Measurements from ENCODE around the gene DUSP11. TPM values are rescaled to one million over a fixed set of nuclear protein-coding genes. Genes with fewer than 3 reads are reported as not detected.
"Not testable (repeated sequence)": the region's sequence is repeated elsewhere in the genome, so short reads cannot be mapped to it uniquely, and the experiment has no call there.

DUSP11 gene
- total and polyA plus RNA-seq, 4 experiments from 2014 or later = 45.5 to 80.5 (median 53.6) TPM

DNA sequence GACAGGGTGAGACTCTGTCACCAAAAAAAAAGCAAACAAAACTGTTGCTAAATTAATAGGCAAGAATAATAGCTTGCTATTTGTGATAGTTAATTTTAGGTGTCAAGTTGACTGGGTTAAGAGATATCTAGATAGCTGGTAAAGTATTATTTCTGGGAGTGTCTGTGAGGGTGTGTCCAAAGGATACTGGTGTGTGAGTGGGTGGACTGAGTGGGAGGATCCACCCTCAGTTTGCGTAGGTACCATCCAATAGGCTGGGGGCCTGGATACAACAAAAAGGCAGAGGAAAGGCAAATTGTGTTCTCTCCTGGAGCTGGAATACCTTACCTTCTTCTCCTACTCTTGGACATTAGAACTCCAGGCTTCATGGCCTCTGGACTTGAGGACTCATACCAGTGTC lies 15.0 kb downstream of the DUSP11 start:
- H3K4me1 Mint-ChIP-seq = peaks cover 0 to 10% (median 8%) of the 10 kb centered on the region in 4 donors
- peaks cover 66% of the 10 kb centered on the region for H3K36me3 ChIP-seq (ENCODE audit: insufficient read depth, low read length)
- H3K36me3 Mint-ChIP-seq = peaks cover 49 to 79% of the 10 kb centered on the region in 2 donors
- ChIA-PET CTCF (ENCODE audit: partially characterized antibody) (interaction anchor here (1.1 kb wide), 1 partner anchor 11 kb away, joined by 3 read pairs; no protein-coding TSS in a partner anchor), POLR2A (ENCODE audit: partially characterized antibody) (interaction anchor here (0.8 kb wide), 1 partner anchor 28 kb away, joined by 4 read pairs; the partner anchor contains the start of gene TPRKB)
- H3K27me3 Mint-ChIP-seq = no peaks in the 10 kb centered on the region
- no peaks in the 10 kb centered on the region for H3K27me3 ChIP-seq (ENCODE audit: insufficient read depth, low read length)
- no peaks in the 10 kb centered on the region for H3K9me3 ChIP-seq (ENCODE audit: control insufficient read depth in 1 of 2, low read length in 2 of 2)
- no peak overlapping the region for H3K27ac Mint-ChIP-seq
- no peaks in the 10 kb centered on the region for H3K9me3 Mint-ChIP-seq
- H3K4me3 ChIP-seq (ENCODE audit: low read length in 2 of 2) = no peak overlapping the region
- no peaks in the 10 kb centered on the region for H3K4me1 ChIP-seq (ENCODE audit: insufficient read depth, low read length)
- H3K27ac ChIP-seq (ENCODE audit: low read depth, low read length) = no peak overlapping the region
- H3K4me3 Mint-ChIP-seq = no peak overlapping the region
- DNase-seq = no peak
- intact Hi-C loops (cut with micrococcal nuclease) = no loop called here

DNA sequence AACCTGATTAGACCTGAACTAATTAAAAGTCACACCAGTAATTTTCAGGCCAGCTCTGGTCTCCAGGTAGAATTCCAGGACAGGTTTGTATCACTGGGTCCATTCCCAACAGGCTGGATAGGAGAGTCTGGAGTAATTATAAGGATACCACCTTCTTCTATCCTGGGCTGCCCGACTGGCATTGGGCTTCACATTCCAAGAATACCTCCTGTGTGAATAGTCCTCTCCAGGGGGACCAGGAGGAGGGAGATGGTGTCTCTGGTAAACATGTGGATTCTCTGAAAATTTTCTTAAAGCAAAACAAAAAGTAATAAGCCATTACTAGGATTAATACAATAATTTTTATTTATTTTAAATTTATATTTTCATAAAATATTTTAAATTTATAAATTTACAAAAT lies 17.3 kb downstream of the DUSP11 start:
- no peak overlapping the region for H3K27ac ChIP-seq (ENCODE audit: low read depth, low read length)
- ChIA-PET CTCF (ENCODE audit: partially characterized antibody) (no interaction called here), POLR2A (ENCODE audit: partially characterized antibody) (no interaction called here)
- H3K9me3 ChIP-seq (ENCODE audit: control insufficient read depth in 1 of 2, low read length in 2 of 2) = no peaks in the 10 kb centered on the region
- intact Hi-C loops (cut with micrococcal nuclease) = no loop called here
- no peak overlapping the region for H3K27ac Mint-ChIP-seq
- H3K4me3 Mint-ChIP-seq = no peak overlapping the region
- no peaks in the 10 kb centered on the region for H3K9me3 Mint-ChIP-seq
- peaks cover 43 to 79% of the 10 kb centered on the region in 2 donors for H3K36me3 Mint-ChIP-seq
- H3K27me3 Mint-ChIP-seq = no peaks in the 10 kb centered on the region
- H3K4me3 ChIP-seq (ENCODE audit: low read length in 2 of 2) = no peak overlapping the region
- no peaks in the 10 kb centered on the region for H3K4me1 ChIP-seq (ENCODE audit: insufficient read depth, low read length)
- peaks cover 54% of the 10 kb centered on the region for H3K36me3 ChIP-seq (ENCODE audit: insufficient read depth, low read length)
- H3K4me1 Mint-ChIP-seq = peaks cover 0 to 2% (median under 1%) of the 10 kb centered on the region in 4 donors
- no peak for DNase-seq
- H3K27me3 ChIP-seq (ENCODE audit: insufficient read depth, low read length) = no peaks in the 10 kb centered on the region

DNA sequence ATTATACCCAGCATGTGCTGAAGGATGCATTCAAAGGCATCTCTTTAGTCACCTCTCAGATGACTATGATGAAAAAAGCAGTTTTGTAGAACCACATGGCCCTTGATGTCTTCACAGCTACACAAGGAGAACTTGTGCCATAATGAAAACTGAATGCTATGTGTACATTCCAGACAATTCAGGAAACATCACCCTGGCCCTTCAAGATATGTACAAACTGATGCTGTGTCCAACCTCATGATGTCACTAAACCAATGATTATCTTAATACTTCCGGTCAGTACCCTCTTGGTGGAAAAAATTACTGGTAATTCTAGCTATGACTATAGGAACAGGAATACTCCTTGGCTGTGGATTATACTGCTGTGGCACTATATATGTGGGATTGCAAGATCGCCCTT lies 20.0 kb downstream of the DUSP11 start:
- H3K36me3 Mint-ChIP-seq = peaks cover 33 to 76% of the 10 kb centered on the region in 2 donors

DNA sequence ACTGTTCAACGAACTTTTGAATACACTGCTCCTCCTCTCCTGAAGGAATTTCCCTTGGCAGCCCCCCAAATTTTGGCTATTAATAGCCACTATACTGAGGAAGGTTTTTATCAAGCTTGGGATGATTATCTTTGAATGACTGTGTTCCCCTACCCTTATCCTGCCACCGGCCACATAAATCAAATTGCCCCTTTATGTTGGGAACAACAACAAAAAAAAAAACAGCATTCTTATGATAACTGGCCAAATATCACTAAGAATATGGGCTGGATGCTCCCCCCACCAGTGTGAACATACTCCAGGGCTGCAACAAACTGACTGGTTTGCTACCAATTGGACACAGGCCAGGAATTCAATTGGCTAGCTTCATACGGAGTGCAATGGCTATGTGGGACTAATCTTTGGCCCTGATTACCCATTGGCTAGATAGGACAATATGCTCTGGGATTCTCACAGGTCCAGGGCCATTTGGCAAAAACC lies 20.6 kb downstream of the DUSP11 start:
- H3K27ac ChIP-seq (ENCODE audit: low read depth, low read length) = no peak overlapping the region
- POLR2A ChIA-PET (ENCODE audit: partially characterized antibody) = no interaction called here
- Mint-ChIP-seq H3K36me3 (peaks cover 36 to 78% of the 10 kb centered on the region in 2 donors), H3K9me3 (no peaks in the 10 kb centered on the region), H3K4me1 (no peaks in the 10 kb centered on the region), H3K27ac (no peak overlapping the region), H3K4me3 (no peak overlapping the region), H3K27me3 (no peaks in the 10 kb centered on the region)
- intact Hi-C loops (cut with micrococcal nuclease) = no loop called here
- H3K36me3 ChIP-seq (ENCODE audit: insufficient read depth, low read length) = peaks cover 36% of the 10 kb centered on the region
- H3K4me3 ChIP-seq (ENCODE audit: low read length in 2 of 2) = no peak overlapping the region
- no peaks in the 10 kb centered on the region for H3K4me1 ChIP-seq (ENCODE audit: insufficient read depth, low read length)
- CTCF ChIA-PET (ENCODE audit: partially characterized antibody) = no interaction called here
- no peaks in the 10 kb centered on the region for H3K9me3 ChIP-seq (ENCODE audit: control insufficient read depth in 1 of 2, low read length in 2 of 2)
- DNase-seq = no peak
- H3K27me3 ChIP-seq (ENCODE audit: insufficient read depth, low read length) = no peaks in the 10 kb centered on the region

More for the DNA sequence above, 20.0 kb downstream of the DUSP11 start:
- Histone ChIP-seq H3K4me3 (ENCODE audit: low read length in 2 of 2) (no peak overlapping the region), H3K36me3 (ENCODE audit: insufficient read depth, low read length) (peaks cover 41% of the 10 kb centered on the region), H3K27me3 (ENCODE audit: insufficient read depth, low read length) (no peaks in the 10 kb centered on the region), H3K27ac (ENCODE audit: low read depth, low read length) (no peak overlapping the region), H3K9me3 (ENCODE audit: control insufficient read depth in 1 of 2, low read length in 2 of 2) (no peaks in the 10 kb centered on the region), H3K4me1 (ENCODE audit: insufficient read depth, low read length) (no peaks in the 10 kb centered on the region)
- intact Hi-C loops (cut with micrococcal nuclease) = no loop called here
- no peak for DNase-seq
- Mint-ChIP-seq H3K27ac (no peak overlapping the region), H3K4me1 (no peaks in the 10 kb centered on the region), H3K4me3 (no peak overlapping the region), H3K9me3 (no peaks in the 10 kb centered on the region), H3K27me3 (no peaks in the 10 kb centered on the region)
- ChIA-PET POLR2A (ENCODE audit: partially characterized antibody) (no interaction called here), CTCF (ENCODE audit: partially characterized antibody) (no interaction called here)

DNA sequence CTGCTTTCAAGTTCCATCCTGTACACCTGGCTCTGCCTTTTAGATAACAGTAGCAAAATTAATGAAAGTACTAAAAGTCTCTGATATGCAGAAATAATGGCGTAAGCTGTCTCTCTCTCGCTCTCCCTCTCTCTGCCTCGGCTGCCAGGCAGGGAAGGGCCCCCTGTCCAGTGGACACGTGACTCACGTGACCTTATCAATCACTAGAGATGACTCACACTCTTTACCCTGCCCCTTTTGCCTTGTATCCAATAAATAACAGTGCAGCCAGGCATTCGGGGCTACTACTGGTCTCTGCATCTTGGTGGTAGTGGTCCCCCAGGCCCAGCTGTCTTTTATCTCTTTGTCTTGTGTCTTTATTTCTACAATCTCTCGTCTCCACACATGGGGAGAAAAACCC lies 25.6 kb downstream of the DUSP11 start:
- H3K4me3 ChIP-seq (ENCODE audit: low read length in 2 of 2); H3K9me3 Mint-ChIP-seq; H3K4me3 Mint-ChIP-seq; CTCF ChIA-PET (ENCODE audit: partially characterized antibody); intact Hi-C loops (cut with micrococcal nuclease); H3K4me1 Mint-ChIP-seq; POLR2A ChIA-PET (ENCODE audit: partially characterized antibody); H3K4me1 ChIP-seq (ENCODE audit: insufficient read depth, low read length); H3K27ac ChIP-seq (ENCODE audit: low read depth, low read length); H3K27me3 ChIP-seq (ENCODE audit: insufficient read depth, low read length); H3K9me3 ChIP-seq (ENCODE audit: control insufficient read depth in 1 of 2, low read length in 2 of 2); H3K27me3 Mint-ChIP-seq; DNase-seq: not testable (repeated sequence)
- peaks cover 31% of the 10 kb centered on the region for H3K36me3 ChIP-seq (ENCODE audit: insufficient read depth, low read length)
- Mint-ChIP-seq H3K27ac (peak overlapping the region in 2 of 7 donors; percentile 53 to 67), H3K36me3 (peaks cover 30 to 71% of the 10 kb centered on the region in 2 donors)

DNA sequence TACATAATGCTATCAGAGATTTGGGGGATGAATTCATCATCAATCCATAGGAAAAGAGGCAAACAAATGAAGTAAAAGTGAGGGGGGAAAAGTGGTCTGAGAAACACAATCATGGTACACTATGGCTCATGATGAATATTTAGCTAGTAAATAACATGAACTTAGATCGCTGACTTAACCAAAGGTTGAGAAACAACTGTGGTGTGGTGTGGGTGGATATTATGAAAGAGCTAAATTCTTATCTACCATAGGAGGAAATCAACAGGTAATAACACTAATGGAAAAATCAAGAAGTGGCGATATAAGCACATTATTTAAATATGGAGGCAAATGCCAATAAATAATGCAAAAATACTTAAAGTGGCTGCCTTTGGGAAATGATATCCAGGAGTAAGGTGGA lies 30.6 kb downstream of the DUSP11 start:
- peaks cover 0 to 4% (median 1%) of the 10 kb centered on the region in 4 donors for H3K4me1 Mint-ChIP-seq
- intact Hi-C loops (cut with micrococcal nuclease) = no loop called here
- no peaks in the 10 kb centered on the region for H3K27me3 Mint-ChIP-seq
- no peak for DNase-seq
- peaks cover 32% of the 10 kb centered on the region for H3K36me3 ChIP-seq (ENCODE audit: insufficient read depth, low read length)
- no peaks in the 10 kb centered on the region for H3K27me3 ChIP-seq (ENCODE audit: insufficient read depth, low read length)
- H3K9me3 ChIP-seq (ENCODE audit: control insufficient read depth in 1 of 2, low read length in 2 of 2) = no peaks in the 10 kb centered on the region
- H3K27ac ChIP-seq (ENCODE audit: low read depth, low read length) = no peak overlapping the region
- peaks cover 51 to 58% of the 10 kb centered on the region in 2 donors for H3K36me3 Mint-ChIP-seq
- no peak overlapping the region for H3K4me3 Mint-ChIP-seq
- ChIA-PET CTCF (ENCODE audit: partially characterized antibody) (no interaction called here), POLR2A (ENCODE audit: partially characterized antibody) (no interaction called here)
- no peak overlapping the region for H3K4me3 ChIP-seq (ENCODE audit: low read length in 2 of 2)
- no peaks in the 10 kb centered on the region for H3K4me1 ChIP-seq (ENCODE audit: insufficient read depth, low read length)
- peaks cover 0 to 2% (median 0%) of the 10 kb centered on the region in 8 donors for H3K9me3 Mint-ChIP-seq
- no peak overlapping the region for H3K27ac Mint-ChIP-seq

DNA sequence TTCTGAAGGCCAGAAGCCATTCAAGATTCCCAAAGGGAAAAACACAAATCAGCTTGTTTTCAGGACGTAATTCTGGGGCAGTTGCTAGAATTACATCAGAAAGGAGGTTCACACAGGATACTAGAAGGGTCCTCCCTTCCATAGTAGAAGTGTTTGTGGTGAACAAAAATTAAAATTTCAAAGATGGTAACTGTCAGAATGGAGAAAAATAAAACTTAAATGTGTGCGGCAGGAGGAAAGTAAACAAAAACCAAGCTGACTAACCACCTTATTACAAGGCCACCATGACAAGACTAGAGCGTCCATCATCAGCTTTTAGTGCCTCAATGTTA lies 33.1 kb downstream of the DUSP11 start:
- Histone ChIP-seq H3K27ac (ENCODE audit: low read depth, low read length) (no peak overlapping the region), H3K36me3 (ENCODE audit: insufficient read depth, low read length) (peaks cover 23% of the 10 kb centered on the region), H3K4me3 (ENCODE audit: low read length in 2 of 2) (no peak overlapping the region), H3K4me1 (ENCODE audit: insufficient read depth, low read length) (no peaks in the 10 kb centered on the region), H3K9me3 (ENCODE audit: control insufficient read depth in 1 of 2, low read length in 2 of 2) (no peaks in the 10 kb centered on the region), H3K27me3 (ENCODE audit: insufficient read depth, low read length) (no peaks in the 10 kb centered on the region)
- Mint-ChIP-seq H3K4me1 (peaks cover 0 to 4% (median 1%) of the 10 kb centered on the region in 4 donors), H3K36me3 (peaks cover 49 to 53% of the 10 kb centered on the region in 2 donors), H3K9me3 (peaks cover 0 to 2% (median 0%) of the 10 kb centered on the region in 8 donors), H3K27me3 (no peaks in the 10 kb centered on the region), H3K27ac (peak overlapping the region in 1 of 7 donors; percentile 3), H3K4me3 (no peak overlapping the region)
- DNase-seq = no peak
- intact Hi-C loops (cut with micrococcal nuclease) = no loop called here
- POLR2A ChIA-PET (ENCODE audit: partially characterized antibody) = interaction anchor here (1.8 kb wide), 1 partner anchor 9 kb away, joined by 5 read pairs; the partner anchor contains the start of gene TPRKB
- CTCF ChIA-PET (ENCODE audit: partially characterized antibody) = interaction anchor here (1.1 kb wide), 1 partner anchor 34 kb away, joined by 3 read pairs; no protein-coding TSS in a partner anchor

Data from CD4-positive, alpha-beta memory T cell (primary cell).